HG03159 (cell line): ENCODE data around the gene USP22.

Experiments used
- ATAC-seq: cut with Tn5 transposase; IDR thresholded peaks from one replicate; pipeline ENCODE4 v1.9.1; 2021; ENCODE audit warnings: mild to moderate bottlenecking, moderate library complexity; ENCODE audit not compliant: unreplicated experiment

The USP22 gene

DNA sequence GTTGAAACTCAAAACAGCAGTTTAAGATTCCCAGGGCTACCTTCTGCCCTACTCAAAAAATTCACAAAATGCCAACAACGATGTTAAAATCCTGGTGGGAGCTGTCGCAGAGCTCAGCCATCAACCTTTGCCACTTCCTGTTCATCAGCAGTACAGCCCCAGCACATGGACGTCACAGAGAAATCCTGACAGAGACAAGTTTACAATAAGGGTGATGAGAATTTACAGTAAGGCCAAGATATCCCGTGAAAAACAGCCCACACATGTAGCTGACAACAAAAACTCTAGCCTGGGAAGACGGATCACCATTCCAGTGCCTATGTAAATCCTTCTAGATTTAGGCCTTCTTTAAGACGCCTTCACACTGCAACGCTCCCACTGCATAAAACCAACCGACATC, 18.8 kb downstream of the USP22 start:
- no peak for ATAC-seq

DNA sequence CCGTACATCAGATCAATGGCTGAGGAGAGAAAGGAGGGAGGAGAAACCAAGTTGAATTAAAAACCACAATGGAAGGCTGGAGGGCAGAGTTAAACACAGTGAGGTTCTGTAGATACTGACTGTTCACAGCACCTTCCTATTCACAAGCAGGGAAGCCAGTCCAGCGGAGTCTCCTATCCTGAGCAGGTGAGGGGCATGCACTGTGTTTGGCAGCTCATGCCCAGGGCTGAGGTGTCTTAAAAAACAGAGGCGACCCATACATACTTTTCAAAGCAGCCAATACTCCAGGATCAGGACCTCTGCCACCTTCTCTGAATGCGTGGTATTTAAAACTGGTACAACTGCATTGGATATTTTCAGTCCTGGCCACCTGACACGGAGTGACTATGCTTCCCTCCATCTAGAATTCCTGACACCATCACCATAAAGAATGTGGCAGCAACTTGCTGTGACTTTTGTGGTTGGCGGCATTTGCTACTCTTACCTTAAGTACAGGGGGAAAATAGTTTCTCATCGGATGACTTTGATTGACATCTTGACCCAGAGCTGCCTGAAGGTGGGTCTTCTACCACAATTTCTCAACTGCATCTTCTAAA, 21.5 kb downstream of the USP22 start:
- ATAC-seq = no peak

DNA sequence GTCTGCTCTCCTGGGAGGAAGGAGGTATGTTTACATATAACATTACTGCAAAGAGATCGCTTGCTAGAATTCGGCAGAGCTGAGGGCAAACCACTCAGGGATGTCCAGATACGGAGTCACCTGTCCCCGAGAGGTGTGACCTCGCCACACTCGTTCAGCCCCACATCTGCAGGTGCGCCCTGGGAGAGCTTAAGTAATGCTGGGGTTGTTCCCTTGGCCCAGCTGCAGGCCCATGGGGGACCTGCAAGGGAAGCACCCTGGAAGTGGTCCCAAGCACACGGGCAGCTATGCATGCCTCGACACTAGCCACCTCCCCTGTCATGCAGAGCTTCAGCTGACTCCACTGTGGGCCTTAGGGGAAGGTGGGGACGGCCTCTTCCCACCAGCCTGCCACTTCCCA, 22.2 kb downstream of the USP22 start:
- ATAC-seq = no peak

DNA sequence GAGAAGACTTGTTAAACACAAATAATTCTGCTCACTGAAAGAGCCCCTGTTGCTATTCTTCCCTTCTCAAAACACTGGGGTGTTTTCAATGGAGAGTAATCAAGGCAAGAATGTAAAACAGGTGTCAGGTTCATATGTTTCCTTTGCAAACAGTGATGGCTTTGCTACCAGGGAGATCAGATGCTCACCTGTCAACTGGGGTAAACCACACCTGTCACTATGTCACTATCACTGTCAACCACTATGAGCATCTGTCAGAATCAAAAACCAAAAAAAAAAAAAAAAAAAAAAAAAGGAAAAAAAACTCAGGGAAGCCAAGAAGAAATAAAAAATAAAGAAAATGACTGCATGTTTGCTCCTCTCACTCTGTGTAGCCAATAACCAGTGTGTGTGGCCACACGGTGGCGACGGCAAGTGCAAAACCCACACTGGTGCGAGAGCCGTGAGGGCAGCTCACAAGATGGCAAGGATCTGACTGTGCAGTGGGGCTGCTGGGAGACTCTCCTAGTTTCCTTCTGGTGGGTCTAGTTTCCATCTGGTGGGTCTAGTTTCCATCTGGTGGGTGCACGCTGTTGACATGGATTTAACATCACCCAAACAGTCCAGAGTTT, 22.7 kb downstream of the USP22 start:
- no peak for ATAC-seq

DNA sequence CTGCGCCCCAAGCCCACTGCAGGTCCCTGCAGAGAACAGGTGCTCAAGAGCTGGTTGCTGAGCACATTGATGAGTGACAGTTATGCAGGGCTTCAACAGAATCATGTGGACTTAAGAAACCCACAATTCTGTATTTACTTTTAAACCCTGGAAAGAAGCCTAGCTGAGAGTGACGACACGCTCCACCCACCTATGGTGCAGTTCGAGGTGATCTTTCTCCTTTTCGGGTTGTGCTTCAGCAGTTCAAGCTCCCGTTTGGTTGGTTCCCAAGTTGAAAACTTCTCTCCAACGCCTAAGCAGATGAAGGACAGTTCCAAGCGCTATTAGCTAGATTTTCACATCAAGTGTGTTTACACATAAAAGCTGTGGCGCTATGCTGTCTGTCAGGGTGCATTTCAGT, 23.9 kb downstream of the USP22 start:
- ATAC-seq = no peak

DNA sequence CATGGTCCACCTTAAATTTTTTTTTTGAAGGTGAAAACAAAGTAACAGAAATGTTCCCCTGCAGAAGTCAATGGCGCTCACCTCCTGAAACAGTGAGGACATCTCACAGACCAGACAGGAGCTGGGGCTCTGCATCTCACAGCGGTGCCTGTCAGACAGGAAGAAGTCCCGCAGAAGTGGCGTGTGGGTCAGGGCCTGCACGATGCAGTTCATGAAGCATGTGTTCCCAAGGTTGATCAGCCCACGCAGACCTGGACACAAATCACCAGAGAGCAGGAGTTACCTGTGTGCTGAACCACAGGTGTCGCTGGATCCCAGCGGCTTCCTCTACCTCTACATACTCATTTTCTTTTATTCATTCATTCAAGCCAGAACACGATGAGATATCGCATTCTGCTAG, 24.9 kb downstream of the USP22 start:
- no peak for ATAC-seq

DNA sequence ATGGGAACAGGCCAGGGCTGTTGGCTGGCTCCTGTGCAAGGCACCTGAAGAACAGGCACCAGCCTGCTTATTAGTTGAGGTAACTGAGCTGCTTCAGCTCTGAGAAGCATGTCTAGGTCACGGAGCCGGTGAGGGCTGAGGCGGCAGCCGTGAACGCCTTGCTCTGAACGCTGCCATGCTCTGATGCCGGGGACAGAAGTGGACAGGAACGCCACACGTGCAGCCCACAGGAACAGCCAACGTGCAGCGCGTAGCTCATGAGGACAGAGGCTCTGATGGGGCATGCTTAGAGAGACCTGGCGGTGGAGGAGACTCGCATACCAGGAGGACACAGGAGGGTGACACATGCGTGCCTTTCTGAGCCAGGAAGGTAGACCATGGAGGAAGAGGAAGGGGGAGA, 25.6 kb downstream of the USP22 start:
- ATAC-seq = no peak

DNA sequence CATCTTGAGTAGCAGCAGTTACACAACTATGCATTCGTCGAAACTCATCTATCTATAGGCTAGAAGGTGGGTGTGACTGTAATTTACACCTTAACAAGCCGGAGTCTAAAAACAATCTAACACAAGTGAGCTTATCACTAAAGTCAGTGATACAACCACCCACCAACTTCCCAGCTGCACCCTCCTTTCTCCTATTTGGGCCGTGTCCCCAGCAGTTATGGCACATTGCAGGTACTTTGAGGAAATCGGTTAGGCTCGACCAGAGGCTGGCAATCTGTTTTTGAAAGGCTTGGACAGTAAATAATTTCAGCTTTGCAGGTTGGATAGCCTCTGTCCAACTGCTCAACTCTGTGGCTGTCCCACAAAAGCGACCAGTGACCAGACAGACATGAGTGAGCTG, 26.0 kb downstream of the USP22 start:
- no peak for ATAC-seq

DNA sequence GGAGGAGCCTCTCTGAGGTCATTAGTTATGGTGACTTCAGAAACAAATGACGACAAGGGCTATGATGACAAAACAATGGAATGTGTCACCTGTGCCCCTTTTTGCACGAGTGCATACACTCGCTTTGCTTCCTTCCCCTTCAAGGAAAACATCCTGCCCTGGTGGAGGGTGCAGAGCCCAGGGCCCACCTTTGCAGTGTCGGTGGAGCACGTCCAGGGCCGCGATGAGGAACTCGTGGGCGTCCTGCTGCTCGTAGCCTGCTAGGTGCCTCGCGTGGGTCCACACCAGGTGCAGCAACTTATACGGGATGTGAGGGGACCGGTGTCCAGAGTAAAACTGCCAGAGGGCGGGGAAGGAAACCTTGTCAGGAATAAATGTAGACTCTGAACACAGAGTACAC, 27.2 kb downstream of the USP22 start:
- no peak for ATAC-seq

DNA sequence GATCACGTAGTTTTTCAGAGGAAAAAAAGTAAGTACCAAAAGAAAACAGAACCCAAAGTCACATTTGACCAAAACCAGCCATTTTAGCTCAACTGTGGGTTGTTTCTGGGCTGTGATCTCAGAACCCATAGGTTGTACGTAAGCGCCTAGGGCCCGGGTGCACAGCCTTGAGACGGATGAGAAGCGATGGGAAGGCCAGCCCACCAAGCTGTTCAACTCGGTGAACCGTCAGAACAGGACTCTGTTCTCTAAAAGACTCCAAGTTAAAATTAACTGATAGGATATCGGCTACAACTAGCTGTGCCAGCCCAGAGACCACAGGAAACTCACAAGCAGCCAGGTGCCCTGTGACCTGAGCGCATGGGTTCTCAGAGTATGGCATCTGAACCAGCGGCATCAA, 28.3 kb downstream of the USP22 start:
- ATAC-seq = no peak

DNA sequence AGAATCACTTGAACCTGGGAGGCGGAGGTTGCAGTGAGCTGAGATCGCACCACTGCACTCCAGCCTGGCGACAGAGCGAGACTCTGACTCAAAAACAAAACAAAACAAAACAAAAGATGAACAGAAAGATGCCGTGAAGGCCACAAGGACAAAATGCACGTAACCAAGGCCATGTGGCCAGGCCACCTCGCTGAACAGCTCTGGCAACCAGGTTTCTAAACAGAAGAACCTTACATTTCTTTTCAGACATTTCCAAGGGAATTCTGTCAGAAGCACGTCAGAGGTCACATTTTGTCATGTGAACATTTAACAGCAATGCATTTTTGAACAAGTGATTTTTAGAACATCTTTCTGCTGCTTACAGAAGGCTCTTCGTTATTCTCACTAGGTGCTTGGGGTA, 28.8 kb downstream of the USP22 start:
- ATAC-seq = no peak

DNA sequence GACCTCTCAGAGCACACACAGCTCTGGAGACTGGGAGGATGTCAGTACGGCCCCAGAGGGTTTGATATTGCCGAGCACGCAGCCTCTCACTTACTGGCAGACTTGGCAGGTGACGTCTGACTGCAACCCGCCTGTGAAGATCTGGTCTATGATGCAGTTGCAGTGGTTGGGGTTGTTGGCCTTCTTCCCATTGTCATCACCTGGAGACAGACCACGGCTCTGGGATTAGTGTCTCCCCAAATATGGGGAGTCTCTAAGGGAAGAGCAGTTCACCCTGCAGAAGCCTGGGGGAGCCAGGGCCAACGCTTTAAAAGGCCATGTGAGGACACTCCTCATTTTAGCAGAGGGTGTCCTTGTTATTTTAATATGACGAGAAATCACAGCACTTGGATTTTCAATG, 30.1 kb downstream of the USP22 start:
- no peak for ATAC-seq

DNA sequence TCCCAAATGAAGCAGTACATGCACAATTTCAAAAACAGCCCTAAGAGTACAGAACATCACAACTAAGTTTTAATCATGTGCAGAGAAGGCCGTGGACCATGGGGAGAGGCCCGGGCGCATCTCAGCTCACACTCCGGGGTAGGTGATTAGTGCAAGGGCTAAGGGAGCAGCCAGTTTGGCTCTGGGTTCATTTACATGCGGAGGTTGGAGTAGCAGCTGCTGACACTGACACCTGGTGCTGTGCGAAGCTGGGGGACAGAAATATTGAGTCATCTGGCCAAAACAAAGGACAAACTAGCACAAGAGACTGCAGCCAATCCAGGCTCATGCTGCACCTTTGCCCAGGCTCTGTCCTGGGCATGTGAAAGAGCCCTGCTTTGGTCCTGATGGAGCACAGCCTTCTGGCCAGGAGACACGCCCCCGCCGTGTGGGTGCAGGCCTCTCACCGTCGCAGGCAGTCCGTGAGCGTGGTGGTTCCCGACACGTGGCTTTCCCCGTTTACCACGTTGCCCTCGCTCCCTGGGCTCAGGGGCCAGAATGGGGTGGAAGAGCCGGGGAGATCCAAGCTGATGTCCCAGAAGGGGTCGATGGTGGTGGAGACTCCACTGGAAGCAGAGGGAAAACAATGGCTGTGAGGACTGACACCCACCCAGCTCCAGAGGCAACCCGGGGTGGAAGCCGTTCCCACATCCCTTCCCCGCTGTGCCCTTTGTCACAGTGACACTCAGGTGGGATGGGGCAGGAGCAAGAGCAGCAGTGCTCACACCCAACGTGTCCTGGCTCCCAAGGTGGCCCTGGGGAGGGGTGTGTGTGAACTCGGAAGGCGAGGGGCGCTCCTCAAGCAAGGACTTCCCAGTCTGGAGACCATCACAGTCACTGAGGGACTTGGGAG, 31.9 kb downstream of the USP22 start:
- no peak for ATAC-seq

DNA sequence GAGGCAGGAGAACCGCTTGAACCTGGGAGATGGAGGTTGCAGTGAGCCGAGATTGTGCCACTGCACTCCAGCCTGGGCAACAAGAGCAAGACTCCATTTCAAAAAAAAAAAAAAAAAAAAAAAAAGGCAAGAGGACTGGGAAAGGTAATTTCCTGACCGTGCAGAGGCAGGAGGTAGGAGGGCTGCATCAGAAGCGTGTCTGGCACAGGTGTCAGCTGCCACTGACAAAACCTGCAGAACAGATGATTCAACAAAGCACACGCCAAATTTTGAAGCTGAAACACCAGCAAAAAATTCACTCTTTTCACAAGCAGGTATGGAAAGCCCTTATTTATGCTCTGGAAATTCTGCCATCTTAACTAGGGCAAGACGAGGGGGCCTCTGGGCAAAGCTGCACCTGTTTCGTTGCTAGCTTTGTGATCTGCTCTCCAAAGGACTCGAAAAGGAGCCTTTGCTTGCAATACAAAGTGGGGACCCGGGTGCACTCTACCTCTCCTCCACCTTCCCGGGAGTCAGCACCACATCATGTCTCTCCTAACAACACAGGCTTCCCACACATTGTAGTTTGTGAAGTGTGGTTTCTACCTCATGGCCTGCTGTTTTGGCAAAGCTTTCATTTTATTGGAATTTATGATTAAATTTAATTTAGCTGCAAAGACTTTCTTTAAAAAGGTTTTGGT, 33.7 kb downstream of the USP22 start:
- no peak for ATAC-seq

DNA sequence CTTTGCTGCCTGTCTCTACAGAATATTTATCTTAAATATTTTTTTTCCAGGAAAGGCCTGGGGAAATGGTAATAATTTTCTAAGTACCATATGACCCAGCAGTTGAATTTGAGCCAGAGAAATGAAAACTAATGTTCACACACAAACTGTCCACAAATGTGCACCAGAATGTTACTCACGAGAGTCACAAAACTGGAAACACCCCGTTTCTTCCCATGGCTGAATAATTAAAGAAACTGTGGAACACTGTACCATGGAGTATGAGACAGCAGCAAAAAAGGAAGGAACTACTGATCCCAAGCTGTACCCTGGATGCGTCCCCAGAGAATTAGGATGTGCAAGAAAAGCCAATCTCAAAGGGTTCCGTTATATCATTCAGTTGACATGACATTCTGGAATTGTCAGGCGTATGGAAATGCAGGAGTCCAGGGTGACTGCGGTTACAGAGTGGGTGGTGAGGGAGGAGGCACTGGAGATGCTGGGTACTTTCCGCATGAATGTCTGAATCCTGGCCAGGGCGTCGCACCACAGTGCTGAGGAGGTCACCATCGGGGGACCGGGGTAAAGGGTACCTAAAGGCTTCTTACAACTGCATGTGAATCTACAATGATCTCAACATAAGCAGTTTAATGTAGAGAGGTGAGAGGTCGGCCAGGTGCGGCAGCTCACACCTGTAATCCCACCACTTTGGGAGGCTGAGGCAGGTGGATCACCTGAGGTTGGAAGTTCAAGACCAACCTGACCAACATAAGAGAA, 34.5 kb downstream of the USP22 start:
- ATAC-seq = no peak

DNA sequence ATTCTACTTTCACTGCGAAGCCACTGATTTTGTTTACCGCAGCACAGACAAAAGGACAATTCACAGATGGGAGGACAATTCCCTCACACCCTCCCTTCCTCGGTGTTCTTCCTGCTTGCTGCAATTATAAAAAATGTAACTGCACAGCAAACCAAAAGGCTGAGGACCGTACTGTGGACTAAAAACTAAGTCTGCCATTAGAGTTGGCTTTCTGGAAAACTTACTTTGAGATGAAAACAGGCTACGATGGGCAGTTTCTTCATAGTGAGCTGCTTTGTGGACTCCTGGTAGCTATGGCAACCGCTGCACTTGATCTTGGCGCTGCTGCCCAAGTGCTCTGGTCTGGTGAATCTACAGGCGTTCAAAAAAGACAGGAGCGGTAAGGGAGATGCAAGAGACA, 35.2 kb downstream of the USP22 start:
- ATAC-seq = no peak

DNA sequence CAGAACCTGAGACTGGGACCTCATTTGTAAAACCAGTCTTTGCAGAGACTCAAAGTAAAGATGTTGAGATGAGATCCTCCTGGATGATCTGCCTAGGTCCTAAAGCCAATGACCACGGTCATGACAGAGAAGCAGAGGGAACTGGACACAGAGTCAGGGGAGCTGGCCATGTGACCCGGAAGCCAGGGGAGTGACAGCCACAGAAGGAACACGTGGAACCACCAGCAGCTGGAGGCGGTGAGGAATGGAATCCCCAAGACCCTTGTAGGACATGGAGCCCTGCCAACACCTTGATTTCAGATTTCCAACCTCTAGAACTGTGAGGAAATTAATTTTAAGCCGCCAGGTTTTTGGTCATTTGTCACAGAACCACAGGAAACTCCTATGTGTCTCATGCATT, 37.0 kb downstream of the USP22 start:
- no peak for ATAC-seq

DNA sequence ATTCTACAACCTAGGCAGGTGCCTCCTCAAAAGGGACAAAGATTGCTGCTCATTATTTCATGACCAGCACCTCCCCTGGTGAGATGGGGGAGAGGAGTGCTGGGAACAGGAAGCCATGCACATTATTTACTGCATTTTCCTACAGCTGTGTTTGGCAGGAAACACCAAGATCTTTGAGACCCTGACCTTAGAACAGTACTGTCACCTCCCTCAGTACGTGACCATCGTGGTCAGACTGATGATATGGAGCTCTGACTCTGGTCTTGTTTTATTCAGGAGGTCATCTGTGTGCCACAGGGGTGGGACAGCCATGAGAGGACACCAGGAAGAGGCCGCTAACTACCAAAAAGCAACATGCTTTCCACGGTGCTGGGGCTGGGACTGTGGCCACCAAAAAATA, 37.4 kb downstream of the USP22 start:
- ATAC-seq = no peak

DNA sequence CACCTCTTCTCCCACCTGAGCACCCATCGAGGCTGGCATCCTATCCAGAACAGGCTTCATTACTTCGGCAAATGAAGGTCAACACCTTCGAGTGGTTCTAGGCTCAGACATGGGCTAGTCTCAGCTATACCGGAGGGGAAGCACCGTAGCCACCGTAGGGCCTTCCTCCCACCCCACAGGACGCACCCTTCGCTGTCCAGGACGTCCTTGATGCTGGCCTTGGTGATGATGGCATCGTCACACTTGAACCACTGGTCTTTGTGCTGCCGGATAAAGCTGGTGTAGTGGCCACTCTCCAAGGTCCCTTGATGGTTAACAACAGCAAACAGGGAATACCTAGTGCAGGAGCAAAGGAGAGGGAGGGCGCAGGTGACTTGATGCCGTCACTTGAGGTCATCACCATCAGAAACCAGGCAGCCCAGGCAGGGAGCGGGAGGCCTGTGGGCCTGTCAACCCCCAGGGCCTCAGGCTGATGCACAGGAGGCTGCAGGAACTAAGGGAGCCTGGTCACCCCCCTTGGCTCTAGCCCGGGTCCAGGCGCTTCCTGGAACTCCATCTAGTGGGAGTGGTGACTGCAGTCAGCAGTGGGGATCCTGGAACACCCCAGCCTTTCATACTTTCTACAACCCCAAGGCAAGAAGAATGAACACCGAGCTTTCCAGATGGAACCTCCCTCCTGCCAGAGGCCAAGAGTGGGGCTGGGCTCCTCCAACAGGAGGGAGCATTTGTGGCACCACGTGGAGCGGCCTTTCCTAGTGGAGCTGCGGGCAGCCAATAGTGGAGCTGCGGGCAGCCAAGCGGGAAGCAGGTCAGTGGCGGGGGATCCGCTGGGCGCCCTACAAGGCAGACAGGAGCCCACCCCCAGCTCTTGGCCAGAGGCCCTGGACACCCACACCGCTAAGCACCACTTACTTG, 38.5 kb downstream of the USP22 start:
- no peak for ATAC-seq
